HG03457 (cell line): ENCODE measurements around the gene SPIRE2.
"Not testable (repeated sequence)": the region's sequence is repeated elsewhere in the genome, so short reads cannot be mapped to it uniquely, and the experiment has no call there.

Source experiments
- ATAC-seq: cut with Tn5 transposase; IDR thresholded peaks from one replicate; pipeline ENCODE4 v1.9.1; 2021; ENCODE audit warnings: moderate number of reproducible peaks; ENCODE audit not compliant: unreplicated experiment

SPIRE2 gene, protein sequence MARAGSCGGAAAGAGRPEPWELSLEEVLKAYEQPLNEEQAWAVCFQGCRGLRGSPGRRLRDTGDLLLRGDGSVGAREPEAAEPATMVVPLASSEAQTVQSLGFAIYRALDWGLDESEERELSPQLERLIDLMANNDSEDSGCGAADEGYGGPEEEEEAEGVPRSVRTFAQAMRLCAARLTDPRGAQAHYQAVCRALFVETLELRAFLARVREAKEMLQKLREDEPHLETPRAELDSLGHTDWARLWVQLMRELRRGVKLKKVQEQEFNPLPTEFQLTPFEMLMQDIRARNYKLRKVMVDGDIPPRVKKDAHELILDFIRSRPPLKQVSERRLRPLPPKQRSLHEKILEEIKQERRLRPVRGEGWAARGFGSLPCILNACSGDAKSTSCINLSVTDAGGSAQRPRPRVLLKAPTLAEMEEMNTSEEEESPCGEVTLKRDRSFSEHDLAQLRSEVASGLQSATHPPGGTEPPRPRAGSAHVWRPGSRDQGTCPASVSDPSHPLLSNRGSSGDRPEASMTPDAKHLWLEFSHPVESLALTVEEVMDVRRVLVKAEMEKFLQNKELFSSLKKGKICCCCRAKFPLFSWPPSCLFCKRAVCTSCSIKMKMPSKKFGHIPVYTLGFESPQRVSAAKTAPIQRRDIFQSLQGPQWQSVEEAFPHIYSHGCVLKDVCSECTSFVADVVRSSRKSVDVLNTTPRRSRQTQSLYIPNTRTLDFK

DNA sequence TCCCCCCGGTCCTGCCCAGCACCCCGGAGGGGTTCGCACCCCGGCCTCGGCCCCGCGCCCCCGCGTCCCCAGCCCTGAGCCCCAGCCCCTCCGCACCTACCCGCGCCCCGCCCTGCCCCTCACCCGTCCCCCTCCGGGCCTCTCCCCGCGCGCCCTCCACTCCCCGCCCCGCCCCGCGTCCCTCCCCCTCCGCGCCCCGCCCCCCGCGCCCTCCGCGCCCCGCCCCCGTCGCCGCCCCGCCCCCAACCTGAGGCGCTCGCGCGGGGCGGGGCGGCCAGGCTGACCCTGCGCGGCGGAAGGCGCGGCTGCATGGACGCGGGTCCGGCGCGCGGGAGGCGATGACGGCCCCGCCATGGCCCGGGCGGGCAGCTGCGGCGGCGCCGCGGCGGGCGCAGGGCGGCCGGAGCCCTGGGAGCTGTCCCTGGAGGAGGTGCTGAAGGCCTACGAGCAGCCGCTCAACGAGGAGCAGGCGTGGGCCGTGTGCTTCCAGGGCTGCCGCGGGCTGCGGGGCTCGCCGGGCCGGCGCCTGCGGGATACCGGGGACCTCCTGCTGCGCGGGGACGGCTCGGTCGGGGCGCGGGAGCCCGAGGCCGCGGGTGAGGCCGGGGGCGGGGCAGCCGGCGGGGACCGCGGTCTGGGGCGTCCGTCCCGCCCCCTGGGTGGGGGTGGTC is at the start of gene SPIRE2:
TSS of gene SPIRE2 (plus strand) at position 277 of the 671 bp plus-strand sequence. CDS start at position 353, 76 bp downstream.
- ATAC-seq: no peak

DNA sequence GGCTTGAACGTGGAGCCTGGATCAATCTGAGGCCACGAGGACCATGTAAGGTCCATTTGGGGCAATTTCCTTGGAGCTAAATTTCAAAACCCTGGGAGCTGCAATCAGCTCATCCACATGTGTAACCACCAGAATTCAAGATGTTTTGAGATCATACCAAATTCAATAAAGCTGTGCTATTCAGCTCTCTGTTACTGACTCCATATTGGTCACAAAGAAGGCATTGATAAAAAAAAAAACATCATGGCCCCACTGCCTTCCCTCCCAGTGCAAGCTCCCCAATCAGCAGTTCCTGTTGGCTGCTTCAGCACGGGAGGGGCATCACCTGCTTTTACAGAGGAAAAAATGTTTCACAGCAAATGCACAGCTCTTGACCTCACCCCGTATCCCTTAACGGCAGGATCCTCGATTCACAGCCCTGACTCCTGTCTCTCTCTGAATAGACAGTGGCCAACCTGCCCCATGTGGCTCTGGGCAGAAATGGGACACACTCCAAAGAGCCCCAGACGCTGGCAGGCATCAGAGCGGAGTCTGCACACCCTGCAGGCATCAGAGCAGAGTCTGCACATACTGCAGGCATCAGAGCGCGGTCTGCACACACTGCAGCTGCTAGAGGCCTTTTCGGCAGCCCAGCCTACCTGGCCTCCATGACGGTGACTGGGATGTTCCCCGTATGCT is 48.9 kb upstream of the SPIRE2 start:
- no peak for ATAC-seq

DNA sequence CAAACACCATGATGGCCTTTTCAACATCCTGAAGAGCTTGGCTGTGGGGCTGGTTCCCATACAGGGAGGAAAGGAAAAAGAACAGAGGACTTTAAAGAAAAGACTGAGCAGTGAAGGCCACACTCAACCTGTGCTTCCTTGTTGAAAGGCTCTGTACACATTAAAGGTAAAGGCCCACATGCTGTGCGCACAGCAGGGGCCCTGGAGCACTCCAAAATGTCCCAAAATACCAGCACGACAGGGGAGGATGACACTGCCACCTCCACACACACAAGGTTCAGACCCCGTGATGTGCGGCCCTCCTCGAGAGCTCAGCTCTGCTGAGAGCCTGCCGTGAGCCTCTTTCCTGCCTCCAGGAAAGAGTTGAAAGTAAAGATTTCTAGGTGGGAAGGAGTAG is 48.4 kb upstream of the SPIRE2 start:
- no peak for ATAC-seq

DNA sequence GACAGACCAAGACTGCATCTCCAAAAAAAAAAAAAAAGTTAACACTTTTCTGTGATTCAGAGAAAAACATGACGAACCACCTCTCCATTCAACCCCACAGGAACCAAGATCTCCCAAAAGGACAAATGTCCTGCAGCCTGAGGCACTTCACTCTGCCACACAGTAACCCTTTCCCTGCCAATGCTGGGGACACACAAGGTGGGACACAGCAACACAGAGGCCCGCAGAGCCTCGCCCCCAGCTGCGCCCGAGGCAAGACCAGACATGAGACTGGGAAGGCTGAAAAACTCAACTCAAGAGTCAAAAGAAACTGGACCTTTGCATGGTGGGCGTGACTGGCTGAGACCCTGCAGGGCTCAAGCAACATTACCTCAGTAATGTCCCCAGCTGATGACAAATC is 45.8 kb upstream of the SPIRE2 start:
- ATAC-seq: no peak

DNA sequence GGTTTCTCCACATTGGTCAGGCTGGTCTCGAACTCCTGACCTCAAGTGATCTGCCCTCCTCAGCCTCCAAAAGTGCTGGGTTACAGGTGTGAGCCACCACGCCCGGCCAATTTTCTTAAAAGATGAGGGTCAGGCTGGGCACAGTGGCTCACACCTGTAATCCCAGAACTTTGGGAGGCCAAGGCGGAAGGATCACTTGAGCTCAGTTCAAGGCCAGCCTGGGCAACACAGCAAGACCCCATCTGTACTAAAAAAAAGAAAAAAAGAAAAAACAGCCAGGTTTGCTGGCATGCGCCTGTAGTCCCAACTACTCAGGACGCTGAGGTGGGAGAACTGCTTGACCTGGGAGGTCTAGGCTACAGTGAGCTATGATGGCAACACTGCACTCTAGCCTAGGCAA is 44.3 kb upstream of the SPIRE2 start:
- not testable (repeated sequence) for ATAC-seq

DNA sequence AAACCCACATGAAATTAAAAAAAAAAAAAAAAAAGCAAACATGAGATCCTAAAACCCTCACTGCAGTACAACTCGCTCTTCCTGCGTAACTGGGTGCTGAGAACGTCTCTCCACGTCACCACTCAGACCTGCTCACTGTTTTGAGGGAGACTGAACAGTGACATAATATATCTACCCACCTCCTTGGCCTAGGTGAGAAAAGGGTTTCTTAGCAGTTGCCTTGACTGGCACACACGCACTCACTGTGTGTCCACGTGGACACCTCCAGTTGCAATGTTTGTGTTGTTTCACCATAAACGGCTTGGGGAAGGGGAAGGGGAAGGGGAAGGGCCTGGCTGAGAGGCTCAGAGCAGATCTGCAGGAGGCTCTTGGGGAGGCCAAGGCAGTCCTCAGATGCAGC is 43.9 kb upstream of the SPIRE2 start:
- ATAC-seq: no peak

DNA sequence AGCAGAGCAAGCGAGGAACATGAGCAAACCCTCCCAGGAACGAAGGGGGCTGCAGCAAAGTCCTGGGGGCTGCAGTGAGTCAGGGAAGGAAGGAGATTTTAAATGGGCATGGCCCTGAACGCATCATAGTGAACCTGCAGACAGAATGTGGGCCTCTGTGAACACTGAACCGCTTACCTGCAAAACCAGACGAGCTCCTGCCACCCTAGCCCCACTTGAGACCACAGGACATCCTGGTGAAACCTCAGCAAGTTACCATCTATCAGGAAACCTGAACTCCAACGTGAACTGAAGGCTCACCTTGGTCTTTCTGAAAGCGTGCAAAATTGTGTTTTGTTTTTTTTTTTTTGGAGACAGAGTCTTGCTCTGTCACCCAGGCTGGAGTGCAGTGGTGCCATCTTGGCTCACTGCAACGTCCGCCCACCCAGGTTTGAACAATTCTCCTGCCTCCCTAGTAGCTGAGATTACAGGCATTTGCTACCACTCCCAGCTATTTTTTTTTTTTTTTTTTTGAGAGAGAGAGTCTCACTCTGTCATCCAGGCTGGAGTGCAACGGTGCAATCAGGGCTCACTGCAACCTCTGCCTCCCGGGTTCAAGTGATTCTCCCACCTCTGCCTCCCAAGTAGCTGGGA is 42.6 kb upstream of the SPIRE2 start:
- no peak for ATAC-seq

DNA sequence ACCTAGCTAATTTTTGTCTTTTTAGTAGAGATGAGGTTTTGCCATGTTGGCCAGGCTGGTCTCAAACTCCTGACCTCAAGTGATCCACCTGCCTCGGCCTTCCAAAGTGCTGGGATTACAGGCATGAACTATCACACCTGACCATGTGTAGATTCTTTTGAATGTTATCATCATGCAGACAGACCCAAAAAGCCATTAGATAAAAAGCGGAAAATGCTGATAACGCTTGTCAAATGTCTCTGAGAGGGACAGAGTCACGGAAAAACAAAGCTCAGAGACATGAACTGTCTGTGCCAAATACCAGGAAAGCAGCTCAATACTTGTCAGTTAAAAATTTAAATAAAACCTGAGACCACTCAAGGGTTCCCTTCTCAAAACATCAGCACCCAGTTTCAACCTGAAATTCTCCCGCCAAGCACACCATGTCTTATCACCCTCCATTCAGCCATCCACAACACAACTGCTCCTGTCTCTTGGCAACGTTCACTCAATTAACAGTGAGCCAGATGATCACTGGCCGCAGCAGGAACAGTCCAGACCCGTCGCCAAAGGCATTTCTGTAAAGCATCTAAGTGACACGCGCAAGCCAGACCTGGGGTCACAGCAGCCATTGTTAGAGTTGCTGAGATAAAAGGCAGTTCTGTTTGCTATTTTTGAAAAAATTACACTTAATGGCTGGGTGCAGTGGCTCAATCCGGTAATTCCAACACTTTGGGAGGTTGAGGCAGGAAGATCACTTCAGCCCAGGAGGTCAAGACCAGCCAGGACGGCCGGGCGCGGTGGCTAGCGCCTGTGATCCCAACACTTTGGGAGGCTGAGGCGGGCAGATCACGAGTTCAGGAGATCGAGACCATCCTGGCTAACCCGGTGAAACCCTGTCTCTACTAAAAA is 41.6 kb upstream of the SPIRE2 start:
- ATAC-seq: no peak

DNA sequence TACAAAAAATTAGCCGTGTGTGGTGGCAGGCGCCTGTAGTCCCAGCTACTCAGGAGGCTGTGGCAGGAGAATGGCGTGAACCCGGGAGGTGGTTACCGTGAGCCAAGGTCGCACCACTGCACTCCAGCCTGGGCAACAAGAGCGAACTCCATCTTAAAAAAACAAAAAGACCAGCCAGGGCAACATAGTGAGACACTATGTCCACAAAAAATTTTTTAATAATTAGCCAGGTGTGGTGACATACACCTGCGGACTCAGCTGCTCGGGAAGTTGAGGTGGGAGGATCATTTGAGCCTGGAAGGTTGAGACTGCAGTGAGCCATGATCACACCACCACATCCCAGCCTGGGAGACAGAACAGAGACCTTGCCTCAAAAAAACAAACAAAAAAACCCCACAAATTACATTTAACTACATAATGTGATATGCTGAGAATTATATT is 40.9 kb upstream of the SPIRE2 start:
- no peak for ATAC-seq

DNA sequence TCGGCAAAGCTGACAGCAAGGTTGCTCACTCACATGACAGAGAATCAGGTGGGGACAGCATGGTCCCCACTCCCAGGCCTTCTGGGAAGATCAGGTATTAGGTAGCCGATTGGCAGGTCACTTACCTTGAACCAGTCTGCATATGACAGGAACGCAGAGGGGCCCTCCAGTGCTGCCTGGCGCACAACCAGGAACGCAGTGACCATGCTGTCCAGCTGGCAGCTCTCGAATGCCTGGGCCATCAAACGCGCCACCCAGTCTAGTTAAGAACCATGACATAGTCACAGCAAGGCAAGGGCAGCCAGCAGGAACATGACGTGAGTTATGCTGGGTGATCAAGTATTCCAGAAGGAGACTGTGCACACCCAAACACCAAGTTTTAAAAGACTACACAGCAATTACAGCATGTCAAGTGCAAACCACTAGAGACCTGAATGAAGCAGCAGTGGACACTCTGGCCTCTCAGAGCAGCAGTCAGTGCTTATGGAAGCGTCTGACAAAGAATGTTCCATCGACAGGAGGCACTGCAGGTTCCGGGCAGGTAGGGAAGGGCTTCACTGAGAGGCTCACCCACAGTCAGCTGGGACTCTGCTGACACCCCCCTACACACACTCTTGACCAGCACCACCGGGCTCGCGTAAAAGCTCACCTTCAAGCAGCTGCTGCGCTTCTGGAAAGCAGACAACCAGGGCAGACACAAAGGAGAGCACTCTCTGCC is 36.8 kb upstream of the SPIRE2 start:
- ATAC-seq: no peak

DNA sequence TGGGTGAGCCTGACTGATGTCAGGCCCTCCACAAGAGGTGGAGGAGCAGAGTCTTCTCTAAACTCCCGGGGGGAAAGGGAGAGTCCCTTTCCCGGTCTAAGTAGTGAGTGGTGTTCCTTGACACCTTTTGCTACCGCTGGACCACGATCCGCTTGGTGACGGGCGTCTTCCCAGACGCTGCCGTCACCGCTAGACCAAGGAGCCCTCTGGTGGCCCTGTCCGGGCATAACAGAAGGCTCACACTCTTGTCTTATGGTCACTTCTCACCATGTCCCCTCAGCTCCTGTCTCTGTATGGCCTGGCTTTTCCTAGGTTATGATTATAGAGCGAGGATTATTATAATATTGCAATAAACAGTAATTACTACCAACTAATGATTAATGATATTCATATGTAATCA is 35.2 kb upstream of the SPIRE2 start:
- not testable (repeated sequence) for ATAC-seq

DNA sequence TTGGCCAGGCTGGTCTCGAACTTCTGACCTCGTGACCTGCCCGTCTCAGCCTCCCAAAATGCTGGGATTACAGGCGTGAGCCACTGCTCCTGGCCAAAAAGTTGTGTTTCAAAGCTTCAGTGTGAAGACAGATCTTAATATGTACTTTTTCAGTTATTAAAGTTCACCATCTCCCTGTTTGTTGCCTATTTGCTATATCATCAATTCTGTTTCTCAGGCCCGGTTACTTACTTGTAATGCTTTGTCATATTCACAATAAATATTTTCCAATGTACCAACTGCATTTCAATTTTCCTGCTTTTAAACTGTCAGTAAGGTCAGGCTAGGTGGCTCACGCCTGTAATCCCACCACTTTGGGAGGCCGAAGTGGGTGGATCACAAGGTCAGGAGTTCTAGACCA is 34.3 kb upstream of the SPIRE2 start:
- ATAC-seq: no peak

DNA sequence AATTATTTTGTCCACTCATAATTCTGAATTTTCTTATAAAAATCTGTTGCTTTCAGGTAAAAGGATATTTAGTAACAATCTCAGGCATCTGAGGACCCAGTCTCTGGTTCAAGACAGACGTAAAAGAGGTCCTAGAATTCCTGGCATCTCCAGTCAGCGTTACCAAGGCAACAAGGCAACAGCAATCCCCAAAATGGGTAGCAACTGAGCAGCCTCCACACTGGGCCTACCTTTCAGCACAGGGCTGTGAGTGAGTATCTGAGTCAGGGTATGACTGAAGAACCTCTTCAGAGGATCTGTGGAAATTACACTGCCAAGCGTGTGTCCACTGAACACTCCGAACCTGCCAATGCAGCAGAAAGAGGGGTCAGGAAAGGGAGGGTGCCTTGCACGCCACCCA is 32.6 kb upstream of the SPIRE2 start:
- no peak for ATAC-seq

DNA sequence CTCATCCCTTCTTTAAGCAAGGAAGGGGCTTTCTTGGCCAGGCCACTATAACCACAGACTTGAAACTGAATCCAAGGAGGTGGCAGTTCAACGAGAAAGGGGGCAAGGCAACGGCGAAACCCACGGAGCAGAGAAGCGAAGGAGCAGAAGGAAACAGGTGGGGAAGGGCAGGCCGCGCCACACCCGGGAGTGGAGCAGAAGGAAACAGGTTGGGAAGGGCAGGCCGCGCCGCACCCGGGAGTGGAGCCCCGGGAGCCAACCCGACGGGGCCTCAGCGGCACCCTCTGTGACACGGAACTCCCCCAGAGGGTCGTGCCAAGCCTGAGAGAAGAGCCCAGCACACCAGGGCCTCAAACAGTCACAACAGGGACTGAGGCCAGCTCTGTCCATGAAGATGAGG is 32.2 kb upstream of the SPIRE2 start:
- no peak for ATAC-seq

DNA sequence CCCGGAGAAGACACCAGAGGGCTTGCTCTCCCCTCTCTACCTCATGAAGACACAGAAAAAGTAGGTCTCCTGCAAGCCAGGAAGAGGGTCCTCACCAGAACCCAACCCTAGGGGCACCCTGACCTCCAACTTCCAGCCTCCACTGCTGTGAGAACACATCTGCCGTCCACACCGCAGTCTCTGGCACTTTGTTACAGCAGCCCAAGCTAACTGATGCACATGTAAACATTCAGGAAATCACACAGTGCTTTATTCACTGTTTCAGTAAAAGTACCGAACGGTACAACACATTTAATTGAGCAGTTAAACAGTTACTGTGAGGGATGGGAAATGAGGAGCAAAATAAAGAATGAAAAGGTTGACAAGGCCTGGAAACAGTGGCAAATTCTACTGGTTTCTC is 30.1 kb upstream of the SPIRE2 start:
- no peak for ATAC-seq

DNA sequence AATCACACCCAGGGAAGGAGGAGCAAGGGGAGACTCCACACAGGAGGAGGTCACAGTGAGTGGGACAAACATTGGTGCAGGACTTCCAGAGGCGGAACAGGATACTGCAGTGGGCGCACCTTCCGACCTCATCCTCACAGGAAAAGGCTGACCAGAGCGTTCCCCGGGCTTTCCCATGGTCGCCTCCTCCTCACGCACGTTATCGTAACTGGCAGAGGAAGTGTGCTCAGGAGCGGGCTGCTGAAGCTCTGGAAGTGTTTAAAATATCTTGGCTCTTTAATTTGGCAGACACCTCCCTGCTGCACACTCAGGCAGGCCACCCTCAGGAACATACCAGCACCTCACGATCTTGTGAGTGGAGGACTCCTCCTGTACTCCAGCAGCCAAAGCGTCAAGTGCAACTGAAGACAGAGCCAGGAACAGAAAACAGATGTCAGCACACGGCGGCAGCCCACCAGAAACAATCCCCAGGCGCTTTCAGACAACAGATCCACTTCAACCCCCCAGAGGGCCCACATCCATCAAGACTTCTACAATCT is 29.4 kb upstream of the SPIRE2 start:
- ATAC-seq: no peak

DNA sequence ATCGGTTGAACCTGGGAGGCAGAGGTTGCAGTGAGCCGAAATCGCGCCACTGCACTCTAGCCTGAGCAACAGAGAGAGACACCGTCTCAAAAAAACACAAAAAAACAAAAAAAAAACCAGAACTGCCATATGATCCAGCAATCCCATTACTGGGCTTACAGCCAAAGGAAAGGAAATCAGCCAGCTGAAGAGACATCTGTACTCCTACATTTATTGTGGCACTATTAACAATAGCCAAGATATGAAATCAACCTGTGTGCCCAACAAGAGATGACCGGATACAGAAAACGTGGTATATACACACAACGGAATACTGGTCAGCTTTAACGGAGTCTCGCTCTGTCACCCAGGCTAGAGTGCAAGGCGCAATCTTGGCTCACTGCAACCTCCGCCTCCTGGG is 26.5 kb upstream of the SPIRE2 start:
- ATAC-seq: no peak

DNA sequence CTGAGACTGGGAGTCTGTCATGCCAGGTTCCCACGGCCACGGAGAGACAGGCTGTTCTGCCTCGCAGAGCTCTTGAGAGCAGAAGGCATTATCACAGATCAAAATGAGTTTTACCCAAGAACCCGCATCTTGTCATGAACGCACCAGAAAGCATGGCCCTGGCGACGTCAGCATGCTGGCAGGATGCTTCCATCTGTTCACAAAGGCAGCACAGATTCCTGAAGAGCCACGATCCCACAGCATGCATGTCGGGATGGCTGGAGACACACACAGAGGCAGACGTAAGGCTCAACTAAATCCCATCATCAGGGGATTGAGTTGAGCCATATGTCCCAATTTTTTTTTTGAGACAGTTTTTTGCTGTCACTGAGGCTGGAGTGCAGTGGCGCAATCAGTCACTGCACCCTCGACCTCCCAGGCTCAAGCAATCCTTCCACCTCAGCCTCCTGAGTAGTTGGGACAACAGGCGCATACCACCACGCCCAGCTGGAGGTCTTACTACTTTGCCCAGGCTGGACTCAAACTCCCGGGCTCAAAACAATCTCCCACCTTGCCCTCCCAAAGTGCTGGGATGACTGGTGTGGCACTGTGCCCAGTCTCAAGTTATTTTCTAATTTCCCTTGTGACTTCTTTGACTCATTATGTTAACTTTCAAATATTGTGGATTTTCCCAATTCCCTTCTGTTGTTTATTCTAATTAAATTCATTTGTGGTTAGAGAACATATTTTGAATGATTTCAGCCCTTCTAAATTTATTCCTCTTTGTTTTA is 23.0 kb upstream of the SPIRE2 start:
- no peak for ATAC-seq
